ENCODE data around the gene RGPD8. TPM values are rescaled to one million over a fixed set of nuclear protein-coding genes. Genes with fewer than 3 reads are reported as not detected.
"Not testable (repeated sequence)": the region's sequence is repeated elsewhere in the genome, so short reads cannot be mapped to it uniquely, and the experiment has no call there.

Gene RGPD8
- total RNA-seq, 6 donors from 2014 or later: 9.2 to 59.7 (median 20.4) TPM

DNA sequence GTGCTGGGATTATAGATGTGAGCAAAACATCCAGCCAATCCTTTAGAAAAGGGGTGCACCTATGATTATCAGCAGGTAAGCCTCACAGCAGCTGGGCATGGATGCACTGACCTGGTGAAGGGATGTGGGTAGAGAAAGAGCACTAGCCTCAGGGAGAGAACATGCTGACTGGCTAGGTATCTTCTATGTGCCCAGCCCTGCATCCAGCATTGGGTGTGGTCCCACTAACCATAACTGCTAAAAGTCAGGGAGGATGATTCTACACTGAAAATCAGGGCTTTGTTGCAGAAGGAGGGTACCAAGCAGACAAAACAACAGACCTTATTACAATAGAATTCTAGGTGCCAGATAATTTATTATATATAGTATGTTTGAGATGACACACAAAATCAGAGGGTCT is 21.1 kb upstream of the RGPD8 start:
- no peak for ATAC-seq (ENCODE audit: low FRiP score in 2 of 2)
- TF ChIP-seq EP300 (IDR thresholded peaks at IDR 0.05) (no peak), POLR2AphosphoS5 (IDR thresholded peaks at IDR 0.05) (no peak), POLR2A (IDR thresholded peaks at IDR 0.05) (no peak)
- TF ChIP-seq, protein P1, sequence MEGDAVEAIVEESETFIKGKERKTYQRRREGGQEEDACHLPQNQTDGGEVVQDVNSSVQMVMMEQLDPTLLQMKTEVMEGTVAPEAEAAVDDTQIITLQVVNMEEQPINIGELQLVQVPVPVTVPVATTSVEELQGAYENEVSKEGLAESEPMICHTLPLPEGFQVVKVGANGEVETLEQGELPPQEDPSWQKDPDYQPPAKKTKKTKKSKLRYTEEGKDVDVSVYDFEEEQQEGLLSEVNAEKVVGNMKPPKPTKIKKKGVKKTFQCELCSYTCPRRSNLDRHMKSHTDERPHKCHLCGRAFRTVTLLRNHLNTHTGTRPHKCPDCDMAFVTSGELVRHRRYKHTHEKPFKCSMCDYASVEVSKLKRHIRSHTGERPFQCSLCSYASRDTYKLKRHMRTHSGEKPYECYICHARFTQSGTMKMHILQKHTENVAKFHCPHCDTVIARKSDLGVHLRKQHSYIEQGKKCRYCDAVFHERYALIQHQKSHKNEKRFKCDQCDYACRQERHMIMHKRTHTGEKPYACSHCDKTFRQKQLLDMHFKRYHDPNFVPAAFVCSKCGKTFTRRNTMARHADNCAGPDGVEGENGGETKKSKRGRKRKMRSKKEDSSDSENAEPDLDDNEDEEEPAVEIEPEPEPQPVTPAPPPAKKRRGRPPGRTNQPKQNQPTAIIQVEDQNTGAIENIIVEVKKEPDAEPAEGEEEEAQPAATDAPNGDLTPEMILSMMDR (IDR thresholded peaks at IDR 0.05): no peak
- Histone ChIP-seq H3K27me3 (no peaks in the 10 kb centered on the region), H3K36me3 (no peaks in the 10 kb centered on the region), H3K9me3 (peaks cover 0 to 10% (median 2%) of the 10 kb centered on the region in 4 donors), H3K27ac (no peak overlapping the region), H3K4me1 (no peaks in the 10 kb centered on the region), H3K4me3 (no peak overlapping the region)
- no peak for DNase-seq

DNA sequence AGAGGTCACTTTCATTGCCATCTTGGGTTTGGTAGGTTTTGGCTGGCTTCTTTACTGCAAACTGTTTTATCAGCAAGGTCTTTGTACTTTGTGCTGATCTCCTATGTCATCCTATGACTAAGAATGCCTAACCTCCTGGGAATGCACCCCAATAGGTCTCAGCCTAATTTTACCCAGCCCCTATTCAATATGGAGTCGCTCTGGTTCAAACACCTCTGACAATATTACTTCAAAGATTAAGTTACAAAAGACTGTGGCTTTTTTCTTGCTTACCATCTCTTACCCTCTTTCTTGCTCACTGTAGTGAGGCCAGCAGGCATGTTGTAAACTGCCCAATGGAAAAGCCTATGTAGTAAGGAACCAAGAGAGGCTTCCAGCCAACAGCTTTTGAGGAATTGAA is 17.9 kb upstream of the RGPD8 start:
- Histone ChIP-seq H3K36me3 (no peaks in the 10 kb centered on the region), H3K4me1 (no peaks in the 10 kb centered on the region), H3K27ac (no peak overlapping the region), H3K27me3 (no peaks in the 10 kb centered on the region), H3K4me3 (no peak overlapping the region), H3K9me3 (peaks cover 0 to 10% (median 2%) of the 10 kb centered on the region in 4 donors)
- TF ChIP-seq POLR2A (IDR thresholded peaks at IDR 0.05): no peak
- TF ChIP-seq, protein P1 (IDR thresholded peaks at IDR 0.05): no peak
- TF ChIP-seq POLR2AphosphoS5 (IDR thresholded peaks at IDR 0.05): no peak
- no peak for TF ChIP-seq EP300 (IDR thresholded peaks at IDR 0.05)
- ATAC-seq (ENCODE audit: low FRiP score in 2 of 2) (no peak), DNase-seq (no peak)
- 88 to 92% methylated on average over 1 of the region's 1 CpG for WGBS, 2 donors

DNA sequence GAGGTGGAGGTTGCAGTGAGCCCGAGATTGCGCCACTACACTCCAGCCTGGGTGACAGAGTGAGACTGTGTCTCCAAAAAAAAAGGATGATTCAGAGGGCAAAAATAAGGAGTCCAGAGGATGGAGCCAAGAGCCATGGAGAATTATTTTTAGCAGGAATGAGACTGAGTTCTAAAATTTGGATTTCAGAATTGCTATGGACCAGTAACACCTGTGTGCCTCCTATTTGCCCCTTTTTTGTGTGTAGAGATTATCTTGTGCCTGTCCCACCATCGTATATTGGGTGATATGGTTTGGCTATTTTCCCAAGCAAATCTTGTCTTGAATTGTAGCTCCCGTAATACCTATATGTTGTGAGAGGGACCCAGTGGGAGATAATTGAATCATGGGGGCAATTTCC is 16.4 kb upstream of the RGPD8 start:
- Histone ChIP-seq H3K4me1 (no peaks in the 10 kb centered on the region), H3K36me3 (no peaks in the 10 kb centered on the region), H3K27ac (no peak overlapping the region), H3K27me3 (no peaks in the 10 kb centered on the region), H3K4me3 (no peak overlapping the region), H3K9me3 (peaks cover 0 to 10% (median 2%) of the 10 kb centered on the region in 4 donors)
- ATAC-seq (ENCODE audit: low FRiP score in 2 of 2) (no peak), DNase-seq (no peak)
- WGBS, 2 donors: 94 to 95% methylated on average over 4 of the region's 4 CpGs
- TF ChIP-seq EP300 (IDR thresholded peaks at IDR 0.05) (no peak), POLR2A (IDR thresholded peaks at IDR 0.05) (no peak), POLR2AphosphoS5 (IDR thresholded peaks at IDR 0.05) (no peak)
- TF ChIP-seq, protein P1 (IDR thresholded peaks at IDR 0.05): no peak

DNA sequence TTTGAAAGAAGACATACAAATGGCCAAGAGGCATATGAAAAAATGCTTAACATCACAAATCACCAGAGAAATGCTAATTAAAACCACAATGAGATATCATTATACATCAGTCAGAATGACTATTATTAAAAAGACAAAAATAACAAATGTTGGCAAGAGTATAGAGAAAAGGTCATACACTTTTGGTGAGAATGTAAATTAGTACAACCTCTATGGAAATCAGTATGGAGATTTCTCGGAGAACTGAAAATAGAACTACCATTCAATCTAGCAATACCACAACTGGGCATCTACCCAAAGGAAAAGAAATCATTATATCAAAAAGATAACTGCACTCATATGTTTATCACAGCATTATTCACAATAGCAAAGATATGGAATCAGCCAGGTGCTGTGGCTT is 10.8 kb upstream of the RGPD8 start:
- H3K4me1 ChIP-seq; H3K27me3 ChIP-seq; H3K36me3 ChIP-seq; H3K27ac ChIP-seq; H3K4me3 ChIP-seq; ATAC-seq (ENCODE audit: low FRiP score in 2 of 2); DNase-seq; H3K9me3 ChIP-seq: not testable (repeated sequence)
- WGBS, 2 donors: 71% methylated on average over 1 of the region's 1 CpG; no CpG with 5 or more reads in 1 of the 2 donors

DNA sequence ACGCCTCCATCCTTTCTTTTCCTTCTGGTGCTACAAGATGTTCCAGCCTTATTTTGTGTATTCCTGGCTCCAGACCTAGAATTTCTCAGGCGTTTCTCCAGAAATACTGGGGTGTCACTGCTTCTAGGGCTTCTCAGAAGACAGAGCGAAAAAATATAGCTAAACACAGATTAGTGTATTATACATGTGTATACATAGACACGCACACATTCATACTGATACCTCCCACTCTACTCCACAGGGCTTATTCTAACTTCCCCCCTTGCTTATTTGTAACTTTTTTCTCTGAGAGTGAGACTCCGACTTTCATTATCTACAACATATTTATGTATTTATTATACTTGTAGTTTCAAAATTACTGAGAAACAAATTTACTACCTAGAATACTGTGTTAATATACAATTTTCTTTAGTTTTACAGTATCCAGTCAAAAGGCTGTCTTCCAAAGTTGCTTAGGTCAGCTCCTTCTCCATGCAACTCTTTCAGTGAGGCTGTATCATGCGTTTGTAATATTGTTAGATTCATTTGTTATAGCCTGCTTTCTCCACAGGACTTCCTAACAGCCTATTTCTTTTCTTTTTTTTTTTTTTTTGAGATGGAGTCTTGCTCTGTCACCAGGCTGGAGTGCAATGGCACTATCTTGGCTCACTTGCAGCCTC is 5.3 kb upstream of the RGPD8 start:
- not testable (repeated sequence) for H3K27ac ChIP-seq; H3K4me3 ChIP-seq; DNase-seq; H3K9me3 ChIP-seq; H3K27me3 ChIP-seq; H3K4me1 ChIP-seq; H3K36me3 ChIP-seq; ATAC-seq (ENCODE audit: low FRiP score in 2 of 2)
- WGBS, 2 donors: 84 to 89% methylated on average over 6 of the region's 6 CpGs

DNA sequence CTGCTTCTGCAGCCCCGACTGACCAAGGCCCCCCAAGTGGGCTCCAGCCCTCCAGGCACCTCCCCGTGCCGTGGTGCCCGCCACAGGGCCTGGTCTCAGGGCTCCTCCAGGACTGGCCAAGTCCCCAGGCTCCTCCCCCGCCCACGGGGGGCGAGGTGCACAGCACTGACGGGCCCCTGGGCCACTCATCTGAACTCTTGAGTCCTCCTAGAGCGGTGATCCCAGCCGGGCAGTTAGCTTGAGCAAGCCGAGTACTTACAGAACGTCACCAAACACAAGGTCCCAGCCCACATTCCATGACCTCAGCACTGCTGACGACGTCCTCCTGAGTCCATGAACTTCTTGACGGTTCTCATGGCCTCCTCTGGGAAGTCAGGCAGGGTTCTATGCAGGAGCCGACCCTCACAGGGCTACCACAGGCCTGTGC is 4.0 kb upstream of the RGPD8 start:
- not testable (repeated sequence) for H3K36me3 ChIP-seq, H3K27me3 ChIP-seq, H3K27ac ChIP-seq, H3K4me1 ChIP-seq, H3K4me3 ChIP-seq, H3K9me3 ChIP-seq
- 52 to 71% methylated on average over 4 to 16 of the region's 16 CpGs for WGBS, 2 donors
- peak in 1 of 2 donors; percentile 73 for DNase-seq
- ATAC-seq (ENCODE audit: low FRiP score in 2 of 2): peak in 1 of 2 donors; percentile 19

DNA sequence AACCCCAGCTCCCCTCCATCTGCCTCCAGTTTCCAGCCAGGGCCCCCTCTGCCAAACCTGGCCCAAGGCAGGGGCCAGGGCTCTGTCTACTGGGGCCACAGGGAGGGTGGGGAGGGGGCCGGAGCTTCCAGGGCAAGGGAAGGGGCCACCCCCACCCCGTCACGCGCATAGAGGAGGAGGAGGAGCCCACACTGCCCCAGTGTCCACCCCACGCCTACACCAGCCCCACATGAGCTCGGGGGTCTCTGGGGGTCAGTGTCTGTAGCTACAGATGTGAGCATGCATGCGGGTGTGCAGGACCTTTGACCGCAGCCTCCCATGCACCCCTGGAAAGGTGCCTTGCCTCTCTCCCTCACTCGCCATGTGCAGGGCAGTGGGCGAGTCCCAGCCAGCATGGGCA is 3.5 kb upstream of the RGPD8 start:
- ATAC-seq (ENCODE audit: low FRiP score in 2 of 2): not testable (repeated sequence)
- 94% methylated on average over 9 of the region's 10 CpGs; no CpG with 5 or more reads in 1 of the 2 donors for WGBS, 2 donors
- peak in 1 of 2 donors; percentile 54 for DNase-seq

DNA sequence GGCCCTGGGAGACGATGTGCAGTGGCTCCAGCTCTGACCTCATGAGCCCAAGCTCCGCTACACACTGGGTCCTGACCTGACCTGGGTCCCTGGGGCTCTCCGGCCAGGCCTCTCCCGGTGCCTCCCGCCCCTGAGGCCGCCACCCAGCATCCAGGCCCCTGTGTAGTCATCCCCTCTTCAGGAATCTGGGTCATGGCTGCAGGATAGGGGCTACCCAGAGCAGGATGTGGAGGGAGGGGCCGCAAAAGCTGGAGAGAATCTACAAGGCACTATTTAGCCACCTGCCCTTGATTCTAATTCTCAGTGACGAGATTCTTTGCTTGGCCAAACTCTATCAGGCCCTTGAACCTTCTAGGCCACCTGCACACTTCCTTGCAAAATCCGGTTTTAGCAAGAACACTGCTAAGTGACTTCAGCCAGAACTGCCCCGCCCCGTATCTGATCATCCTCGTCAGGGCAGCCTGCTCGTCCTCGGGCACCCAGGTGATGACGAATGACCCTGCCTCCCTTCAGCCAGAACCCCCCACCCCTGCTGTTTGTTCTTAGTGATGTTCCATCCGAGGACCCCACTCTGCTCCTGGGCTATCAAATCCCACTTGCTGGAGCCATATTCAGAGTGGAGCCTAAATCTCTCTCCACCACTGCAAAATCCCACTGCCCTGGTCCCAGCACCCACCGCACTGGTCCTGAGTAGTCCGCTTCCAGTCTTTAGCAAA is 2.4 kb upstream of the RGPD8 start:
- not testable (repeated sequence) for H3K9me3 ChIP-seq; H3K4me1 ChIP-seq; H3K36me3 ChIP-seq; ATAC-seq (ENCODE audit: low FRiP score in 2 of 2); H3K27me3 ChIP-seq; H3K4me3 ChIP-seq; H3K27ac ChIP-seq
- peak in 1 of 2 donors; percentile 72 for DNase-seq
- 88 to 92% methylated on average over 10 to 18 of the region's 18 CpGs for WGBS, 2 donors

More for the DNA sequence above, 3.5 kb upstream of the RGPD8 start:
- H3K36me3 ChIP-seq, H3K4me1 ChIP-seq, H3K4me3 ChIP-seq, H3K9me3 ChIP-seq, H3K27me3 ChIP-seq, H3K27ac ChIP-seq: not testable (repeated sequence)

DNA sequence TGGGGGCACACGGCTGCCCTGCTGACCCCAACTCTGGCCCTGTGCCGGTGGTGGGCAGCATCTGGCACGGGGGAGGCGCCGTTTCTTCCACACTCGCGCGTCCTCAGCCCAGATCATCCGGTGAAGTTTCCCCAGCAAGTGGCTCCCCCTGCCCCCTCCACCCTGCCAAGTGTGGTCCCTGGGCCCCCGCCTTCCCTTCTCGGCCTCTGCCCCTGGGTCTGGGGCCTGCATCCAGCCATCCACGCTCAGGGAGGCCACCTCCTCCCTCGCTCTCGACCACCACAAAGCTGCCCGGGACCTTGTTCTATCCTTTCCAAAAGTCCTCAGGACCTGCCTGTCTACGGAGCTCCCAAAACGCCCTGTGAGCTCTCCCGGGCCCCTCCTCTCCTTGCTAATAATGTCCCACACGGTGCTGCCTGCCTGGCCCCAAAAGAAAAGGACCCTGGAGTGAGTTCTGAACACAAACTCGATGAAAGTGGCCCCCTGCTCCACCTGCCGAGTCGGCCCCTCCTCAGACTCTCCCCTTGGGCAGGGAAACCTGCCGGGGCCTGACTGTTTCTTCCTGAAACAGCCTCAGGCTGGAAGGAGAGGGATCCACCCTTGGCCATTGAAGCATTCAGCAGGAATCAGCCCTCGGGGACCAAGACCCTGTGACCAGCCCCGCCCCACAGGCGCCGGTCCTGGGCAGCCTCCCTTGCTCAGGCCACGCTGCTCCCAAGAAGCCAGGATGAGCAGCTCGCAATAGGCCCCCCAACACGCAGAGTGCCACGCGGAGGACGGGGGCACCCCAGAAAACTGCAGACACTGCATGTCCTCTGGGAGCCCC is 1.7 kb upstream of the RGPD8 start:
- not testable (repeated sequence) for H3K27me3 ChIP-seq; H3K36me3 ChIP-seq; H3K4me3 ChIP-seq; H3K9me3 ChIP-seq; H3K27ac ChIP-seq; H3K4me1 ChIP-seq; ATAC-seq (ENCODE audit: low FRiP score in 2 of 2)
- DNase-seq: peak in 1 of 2 donors; percentile 73
- WGBS, 2 donors: 80 to 84% methylated on average over 17 to 31 of the region's 33 CpGs

Measured in upper lobe of left lung (tissue), 6 donors.